Measurements from ENCODE around the gene CDC42. TPM values are rescaled to one million over a fixed set of nuclear protein-coding genes. Genes with fewer than 3 reads are reported as not detected.
"Not testable (repeated sequence)": the region's sequence is repeated elsewhere in the genome, so short reads cannot be mapped to it uniquely, and the experiment has no call there.

CDC42 gene
- total RNA-seq (143 and 325 TPM in 2 replicates), polyA plus RNA-seq (400 and 446 TPM in 2 replicates), polyA minus RNA-seq (ENCODE audit: low replicate concordance) (74.6 and 97.5 TPM in 2 replicates)
- polyA plus RNA-seq (2012): 296 and 322 TPM in 2 replicates

- TF ChIP-seq EZH2 (IDR thresholded peaks at IDR 0.05; ENCODE audit: low read length, missing control alignments) (no peak), CTCF (conservative IDR thresholded peaks at IDR 0.05 in 1 of 2, IDR thresholded peaks at IDR 0.05 in 1 of 2; ENCODE audit: low read depth in 1 of 2, low read length in 2 of 2) (no peak)
- Histone ChIP-seq H3K9ac (ENCODE audit: insufficient read depth, low read length) (peak within 1 kb of the TSS; percentile 99), H3K27me3 (ENCODE audit: control insufficient read depth, insufficient read depth, low read length) (no peaks in the 10 kb centered on the region), H4K20me1 (ENCODE audit: control insufficient read depth, extremely low read depth, insufficient read depth, low read length) (peaks cover 20% of the 10 kb centered on the region), H3K9me3 (ENCODE audit: control insufficient read depth, insufficient read depth, low read depth, low read length) (no peaks in the 10 kb centered on the region), H3K79me2 (ENCODE audit: control insufficient read depth, insufficient read depth, low read length) (peaks cover 42% of the 10 kb centered on the region), H2AFZ (ENCODE audit: low read length) (peak within 1 kb of the TSS; percentile 87), H3K4me2 (ENCODE audit: extremely low read depth, insufficient read depth, low read length) (peak within 1 kb of the TSS; percentile 92), H3K4me3 (replicated peaks in 1 of 4; ENCODE audit: control extremely low read depth in 1 of 4, insufficient read depth in 1 of 4, low read depth in 3 of 4, low read length in 4 of 4) (peak within 1 kb of the TSS; percentile 77 to 91 (median 88)), H3K27ac (ENCODE audit: insufficient read depth, low read length) (peak within 1 kb of the TSS; percentile 96), H3K36me3 (ENCODE audit: control insufficient read depth, insufficient read depth, low read length) (no peaks in the 10 kb centered on the region), H3K4me1 (ENCODE audit: control insufficient read depth, extremely low read depth, insufficient read depth, low read length) (peaks cover 8% of the 10 kb centered on the region)
- DNase-seq (ENCODE audit: low read depth in 2 of 2): peak; percentile 93 to 95
These were observed at the start of gene CDC42 for GRCh38 chr1:22052115-22053016. TSS of gene CDC42 (plus strand) at chr1:22052709. CDS start at chr1:22078479, 25,770 bp downstream.

GRCh38 chr1:22002875-22003274, 49.6 kb upstream of the CDC42 start:
- not testable (repeated sequence) for H3K9ac ChIP-seq (ENCODE audit: insufficient read depth, low read length); H3K4me2 ChIP-seq (ENCODE audit: extremely low read depth, insufficient read depth, low read length); H3K79me2 ChIP-seq (ENCODE audit: control insufficient read depth, insufficient read depth, low read length); H3K9me3 ChIP-seq (ENCODE audit: control insufficient read depth, insufficient read depth, low read depth, low read length); H3K4me3 ChIP-seq (replicated peaks in 1 of 4; ENCODE audit: control extremely low read depth in 1 of 4, insufficient read depth in 1 of 4, low read depth in 3 of 4, low read length in 4 of 4); H4K20me1 ChIP-seq (ENCODE audit: control insufficient read depth, extremely low read depth, insufficient read depth, low read length); H3K36me3 ChIP-seq (ENCODE audit: control insufficient read depth, insufficient read depth, low read length); H2AFZ ChIP-seq (ENCODE audit: low read length); DNase-seq (ENCODE audit: low read depth in 2 of 2); H3K27ac ChIP-seq (ENCODE audit: insufficient read depth, low read length); H3K27me3 ChIP-seq (ENCODE audit: control insufficient read depth, insufficient read depth, low read length); H3K4me1 ChIP-seq (ENCODE audit: control insufficient read depth, extremely low read depth, insufficient read depth, low read length)

DNA sequence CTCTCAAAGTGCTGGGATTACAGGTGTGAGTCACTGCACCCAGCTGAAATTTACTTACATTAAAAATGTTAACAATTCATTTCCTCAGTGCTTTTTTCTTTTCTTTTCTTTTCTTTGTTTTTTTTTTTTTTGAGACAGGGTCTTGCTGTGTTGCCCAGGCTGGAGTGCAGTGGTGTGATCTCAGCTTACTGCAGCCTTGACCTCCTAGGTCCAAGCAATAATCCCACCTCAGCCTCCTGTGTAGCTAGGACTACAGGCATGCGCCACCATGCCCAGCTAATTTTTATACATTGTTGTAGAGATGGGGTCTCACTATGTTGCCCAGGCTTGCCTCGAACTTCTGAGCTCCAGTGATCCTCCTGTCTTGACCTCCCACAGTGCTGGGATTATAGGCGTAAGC, 48.5 kb upstream of the CDC42 start:
- H3K9me3 ChIP-seq (ENCODE audit: control insufficient read depth, insufficient read depth, low read depth, low read length); H3K4me1 ChIP-seq (ENCODE audit: control insufficient read depth, extremely low read depth, insufficient read depth, low read length); H4K20me1 ChIP-seq (ENCODE audit: control insufficient read depth, extremely low read depth, insufficient read depth, low read length); H3K27ac ChIP-seq (ENCODE audit: insufficient read depth, low read length); H3K36me3 ChIP-seq (ENCODE audit: control insufficient read depth, insufficient read depth, low read length); DNase-seq (ENCODE audit: low read depth in 2 of 2); H3K4me2 ChIP-seq (ENCODE audit: extremely low read depth, insufficient read depth, low read length); H3K79me2 ChIP-seq (ENCODE audit: control insufficient read depth, insufficient read depth, low read length); H2AFZ ChIP-seq (ENCODE audit: low read length); H3K9ac ChIP-seq (ENCODE audit: insufficient read depth, low read length); H3K4me3 ChIP-seq (replicated peaks in 1 of 4; ENCODE audit: control extremely low read depth in 1 of 4, insufficient read depth in 1 of 4, low read depth in 3 of 4, low read length in 4 of 4); H3K27me3 ChIP-seq (ENCODE audit: control insufficient read depth, insufficient read depth, low read length): not testable (repeated sequence)
